Smooth muscle cell (in vitro differentiated cells): ENCODE measurements around the gene SEC62. TPM values are rescaled to one million over a fixed set of nuclear protein-coding genes. Genes with fewer than 3 reads are reported as not detected.

ENCODE experiments used
- DNase-seq: peaks from one replicate; lab custom pipeline; 2025; ENCODE audit not compliant: unreplicated experiment; lab: John Stamatoyannopoulos, UW
- H2AFZ ChIP-seq: fragments of 200-600 bp; sonication (generic); 2 replicates; pipeline ENCODE4 v1.6.0; 2016; ENCODE audit warnings: antibody characterized with exemption, low read depth, mild to moderate bottlenecking
- H3F3A ChIP-seq: fragments of 200-600 bp; sonication (generic); 2 replicates; pipeline ENCODE4 v1.6.0; 2017; ENCODE audit warnings: antibody characterized with exemption, low read depth
- H3K27ac ChIP-seq: fragments of 200-600 bp; sonication (generic); 2 replicates; pipeline ENCODE4 v1.5.1; 2016; ENCODE audit warnings: low read depth, mild to moderate bottlenecking
- H3K27me3 ChIP-seq: fragments of 200-600 bp; sonication (generic); 2 replicates; pipeline ENCODE4 v1.6.1; 2016; ENCODE audit warnings: low read depth, mild to moderate bottlenecking
- H3K36me3 ChIP-seq: fragments of 200-600 bp; sonication (generic); 2 replicates; pipeline ENCODE4 v1.5.1; 2016; ENCODE audit warnings: low read depth
- H3K4me1 ChIP-seq: fragments of 200-600 bp; sonication (generic); 2 replicates; pipeline ENCODE4 v1.5.1; 2016; ENCODE audit warnings: low read depth
- H3K4me2 ChIP-seq: fragments of 200-600 bp; sonication (generic); 2 replicates; pipeline ENCODE4 v1.6.0; 2016; ENCODE audit warnings: mild to moderate bottlenecking
- H3K4me3 ChIP-seq: fragments of 200-600 bp; sonication (generic); 2 replicates; pipeline ENCODE4 v1.5.1; 2016; ENCODE audit warnings: mild to moderate bottlenecking
- H3K79me2 ChIP-seq: fragments of 200-600 bp; sonication (generic); 2 replicates; pipeline ENCODE4 v1.6.0; 2016; ENCODE audit warnings: low read depth, mild to moderate bottlenecking
- H3K9ac ChIP-seq: fragments of 200-600 bp; sonication (generic); 2 replicates; pipeline ENCODE4 v1.6.0; 2016; ENCODE audit warnings: low read depth
- H3K9me3 ChIP-seq: fragments of 200-600 bp; sonication (generic); replicated peaks from 2 replicates; pipeline ENCODE4 v1.5.1; 2016; ENCODE audit warnings: low read depth
- H4K20me1 ChIP-seq: fragments of 200-600 bp; sonication (generic); 2 replicates; pipeline ENCODE4 v1.6.0; 2016; ENCODE audit warnings: low read depth
- CTCF ChIP-seq: fragments of 200-600 bp; sonication (generic); IDR thresholded peaks from 2 replicates; pipeline ENCODE4 v1.5.1; 2017; ENCODE audit warnings: borderline replicate concordance, mild to moderate bottlenecking, antibody characterized with exemption; ENCODE audit not compliant: insufficient read depth, poor library complexity, severe bottlenecking
- WGBS: methylation state at CpG from one replicate; pipeline ENCODE4 v1.1.7; 2016; ENCODE audit warnings: low lambda C conversion rate; 5-methylcytosine and 5-hydroxymethylcytosine counted together
- polyA plus RNA-seq: library from polyadenylated mRNA; unstranded; fragments of >200 nt; fragmentation: Nextera tagmentation; extraction: Ambion mirVana; gene quantifications from 2 replicates; pipeline ENCODE4 v1.2.1, GENCODE V29; 2016
- total RNA-seq: library from RNA; depleted of rRNA; stranded (reverse); fragments of >200 nt; gene quantifications from 2 replicates; pipeline ENCODE4 v1.2.3, GENCODE V29; 2014

SEC62 gene
- total and polyA plus RNA-seq, 2 experiments from 2014 or later: 41.0 to 125 TPM

GRCh38 chr3:170043506-170043905, 76.9 kb downstream of the SEC62 start:
- DNase-seq: no peak
- WGBS: 91% methylated on average over 7 of the region's 7 CpGs

DNA sequence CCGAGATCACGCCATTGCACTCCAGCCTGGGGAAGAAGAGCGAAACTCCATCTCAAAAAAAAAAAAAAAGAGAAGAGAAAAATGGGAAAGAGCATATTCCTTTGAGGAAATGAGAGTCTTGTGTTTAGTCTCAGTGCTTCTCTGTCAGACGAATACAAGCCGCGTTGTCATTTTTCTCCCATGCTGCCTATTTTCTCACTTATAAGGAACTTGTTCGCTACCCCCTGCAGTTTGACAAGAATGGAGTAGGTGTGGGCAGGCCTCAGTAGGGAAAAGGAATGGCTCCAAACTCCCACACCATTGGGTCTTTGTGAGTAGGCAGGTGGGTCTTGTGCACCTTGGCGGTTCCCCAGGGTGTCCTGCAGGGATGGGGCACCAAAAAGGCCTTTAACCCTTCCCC, 77.7 kb downstream of the SEC62 start:
- no peak overlapping the region for H3K9ac ChIP-seq
- no peaks in the 10 kb centered on the region for H3K36me3 ChIP-seq
- peaks cover 31% of the 10 kb centered on the region for H3K27me3 ChIP-seq
- no peaks in the 10 kb centered on the region for H4K20me1 ChIP-seq
- H3K4me1 ChIP-seq: peaks cover 12% of the 10 kb centered on the region
- H2AFZ ChIP-seq: no peak overlapping the region
- no peak overlapping the region for H3K4me2 ChIP-seq
- TF ChIP-seq CTCF: no peak
- WGBS: 95% methylated on average over 8 of the region's 8 CpGs
- H3K27ac ChIP-seq: no peak overlapping the region
- DNase-seq: no peak
- no peaks in the 10 kb centered on the region for H3K79me2 ChIP-seq
- no peak overlapping the region for H3K4me3 ChIP-seq
- no peaks in the 10 kb centered on the region for H3F3A ChIP-seq
- no peaks in the 10 kb centered on the region for H3K9me3 ChIP-seq

More at GRCh38 chr3:170043506-170043905, 76.9 kb downstream of the SEC62 start:
- Histone ChIP-seq H3F3A (no peaks in the 10 kb centered on the region), H3K27me3 (peaks cover 39% of the 10 kb centered on the region), H3K4me1 (peaks cover 16% of the 10 kb centered on the region), H3K79me2 (no peaks in the 10 kb centered on the region), H3K9me3 (no peaks in the 10 kb centered on the region), H3K9ac (no peak overlapping the region), H2AFZ (no peak overlapping the region), H4K20me1 (no peaks in the 10 kb centered on the region), H3K36me3 (no peaks in the 10 kb centered on the region), H3K4me3 (no peak overlapping the region), H3K27ac (no peak overlapping the region), H3K4me2 (no peak overlapping the region)
- no peak for TF ChIP-seq CTCF

- Histone ChIP-seq H2AFZ (no peak overlapping the region), H3K9me3 (no peaks in the 10 kb centered on the region), H3K4me2 (no peak overlapping the region), H3K9ac (no peak overlapping the region), H3K27ac (no peak overlapping the region), H4K20me1 (no peaks in the 10 kb centered on the region), H3F3A (no peaks in the 10 kb centered on the region), H3K4me3 (no peak overlapping the region), H3K27me3 (peaks cover 26% of the 10 kb centered on the region), H3K36me3 (no peaks in the 10 kb centered on the region), H3K79me2 (no peaks in the 10 kb centered on the region), H3K4me1 (peaks cover 9% of the 10 kb centered on the region)
- 97% methylated on average over 8 of the region's 8 CpGs for WGBS
- no peak for DNase-seq
- TF ChIP-seq CTCF: no peak
Measured at GRCh38 chr3:170044795-170045244, 78.2 kb downstream of the SEC62 start.
